PC-3 (cell line): ENCODE measurements around the gene P2RX1. TPM values are rescaled to one million over a fixed set of nuclear protein-coding genes. Genes with fewer than 3 reads are reported as not detected.

Source experiments
- ATAC-seq: fragments of 200-7000 bp; cut with Tn5 transposase; 2 replicates; pipeline ENCODE4 v1.9.1; 2020; ENCODE audit warnings: mild to moderate bottlenecking, moderate library complexity
- BruUV-seq: library from RNA; stranded (reverse); fragments of 400-500 nt; replicated peaks from 2 replicates; lab custom pipeline; 2021; lab: Mats Ljungman, UMichigan
- CTCF ChIA-PET: fragments of 300-600 bp; sonication (Branson Sonifier 250); formaldehyde crosslinking; loops from one replicate; lab custom pipeline; 2022; ENCODE audit warnings: antibody characterized with exemption; lab: Charles Lee
- POLR2A ChIA-PET: fragments of 300-600 bp; sonication (Branson Sonifier 250); formaldehyde crosslinking; loops from one replicate; lab custom pipeline; 2022; ENCODE audit warnings: antibody characterized with exemption; ENCODE audit not compliant: unreplicated experiment; lab: Charles Lee
- DNase-seq: peaks from one replicate; pipeline ENCODE4 v3.0.0-alpha.2; 2015
- H2AFZ ChIP-seq: fragments of 300-600 bp; sonication (generic); 2 replicates; pipeline ENCODE4 v1.6.0; 2016; ENCODE audit warnings: antibody characterized with exemption, low read length
- H3F3A ChIP-seq: fragments of 300-600 bp; sonication (generic); one replicate; pipeline ENCODE4 v1.6.0; 2017; ENCODE audit warnings: antibody characterized with exemption, low read length, control low read depth, mild to moderate bottlenecking; ENCODE audit not compliant: unreplicated experiment
- H3K27ac ChIP-seq: fragments of 300-600 bp; sonication (generic); 2 replicates; pipeline ENCODE4 v1.5.1; 2016; ENCODE audit warnings: mild to moderate bottlenecking, low read length
- H3K27me3 ChIP-seq: fragments of 300-600 bp; sonication (generic); 2 replicates; pipeline ENCODE4 v1.6.1; 2016; ENCODE audit warnings: low read length, mixed read lengths
- H3K36me3 ChIP-seq: fragments of 300-600 bp; sonication (generic); 2 replicates; pipeline ENCODE4 v1.6.1; 2016; ENCODE audit warnings: low read depth, mixed run types, low read length, mixed read lengths
- H3K4me1 ChIP-seq: fragments of 300-600 bp; sonication (generic); 2 replicates; pipeline ENCODE4 v1.5.1; 2016; ENCODE audit warnings: low read length; ENCODE audit not compliant: insufficient read depth
- H3K4me2 ChIP-seq: fragments of 300-600 bp; sonication (generic); 2 replicates; pipeline ENCODE4 v1.6.0; 2016; ENCODE audit warnings: low read length
- H3K4me3 ChIP-seq: fragments of 300-600 bp; sonication (generic); 2 replicates; pipeline ENCODE4 v1.5.1; 2016; ENCODE audit warnings: mild to moderate bottlenecking, low read length, mixed read lengths
- H3K79me2 ChIP-seq: fragments of 300-600 bp; sonication (generic); 2 replicates; pipeline ENCODE4 v1.6.1; 2017; ENCODE audit warnings: low read length, mixed read lengths
- H3K9ac ChIP-seq: fragments of 300-600 bp; sonication (generic); 2 replicates; pipeline ENCODE4 v1.6.0; 2016; ENCODE audit warnings: mild to moderate bottlenecking, low read length
- H3K9me2 ChIP-seq: fragments of 300-600 bp; sonication (generic); replicated peaks from 2 replicates; pipeline ENCODE4 v1.6.1; 2016; ENCODE audit warnings: mixed run types, low read length, mixed read lengths
- H3K9me3 ChIP-seq: fragments of 300-600 bp; sonication (generic); 2 replicates; pipeline ENCODE4 v1.6.1; 2016; ENCODE audit warnings: low read length, mixed read lengths
- H4K20me1 ChIP-seq: fragments of 300-600 bp; sonication (generic); 2 replicates; pipeline ENCODE4 v1.6.1; 2016; ENCODE audit warnings: low read length, mixed read lengths
- EZH2 ChIP-seq: fragments of 300-600 bp; sonication (generic); IDR thresholded peaks from one replicate; pipeline ENCODE4 v1.6.1; 2017; ENCODE audit warnings: antibody characterized with exemption, mild to moderate bottlenecking, low read length; ENCODE audit not compliant: unreplicated experiment
- EZH2phosphoT487 ChIP-seq: fragments of 300-600 bp; sonication (generic); IDR thresholded peaks from 2 replicates; pipeline ENCODE4 v1.6.1; 2018; ENCODE audit warnings: mild to moderate bottlenecking, antibody characterized with exemption, low read length, borderline replicate concordance
- intact Hi-C: fragments of 100-400 bp; cut with micrococcal nuclease; formaldehyde crosslinking; loops from 2 replicates; pipeline ENCODE4 v1.9.0; 2023
- total RNA-seq: library from RNA; depleted of rRNA; stranded (reverse); fragments of >200 nt; gene quantifications from 2 replicates; pipeline ENCODE4 v1.2.3, GENCODE V29; 2014
- TF ChIP-seq, protein P1 (sequence below): fragments of 300-600 bp; sonication (generic); conservative IDR thresholded peaks from 2 replicates; pipeline ENCODE4 v1.5.1; 2017; ENCODE audit warnings: antibody characterized with exemption, low read depth, mild to moderate bottlenecking, low read length

Gene P2RX1
- total RNA-seq, 1 experiment from 2014 or later = not detected

DNA sequence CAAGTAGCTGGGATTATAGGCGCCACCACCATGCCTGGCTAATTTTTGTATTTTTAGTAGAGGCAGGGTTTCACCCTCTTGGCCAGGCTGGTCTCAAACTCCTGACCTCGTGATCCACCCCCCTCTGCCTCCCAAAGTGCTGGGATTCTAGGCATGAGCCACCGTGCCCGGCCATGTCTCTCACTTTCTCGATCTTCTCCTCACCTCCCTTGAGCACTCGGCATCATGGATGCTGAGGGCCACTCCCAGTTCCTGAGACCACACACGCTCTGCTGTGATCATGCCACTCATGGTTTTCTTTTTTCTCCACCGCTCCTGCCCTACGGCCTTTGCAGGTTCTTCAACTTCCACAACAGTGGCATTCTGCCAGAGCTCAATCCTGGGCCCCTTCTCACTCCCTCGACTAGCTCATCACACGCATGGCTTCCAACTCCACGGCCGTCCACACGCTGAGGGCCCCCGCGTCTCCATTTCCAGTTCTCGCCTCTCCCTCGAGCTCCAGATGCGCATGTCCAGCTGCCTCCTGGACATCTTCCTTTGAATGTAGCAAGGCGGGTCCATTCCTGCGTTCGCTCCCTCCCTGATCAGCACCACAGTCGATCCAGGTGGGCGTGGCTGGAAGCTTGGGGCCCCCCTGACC, 64.7 kb downstream of the P2RX1 start:
- Histone ChIP-seq H3K4me2 (no peak overlapping the region), H3K9ac (no peak overlapping the region), H3K4me3 (no peak overlapping the region), H2AFZ (no peak overlapping the region), H3F3A (no peaks in the 10 kb centered on the region), H3K36me3 (no peaks in the 10 kb centered on the region), H3K79me2 (no peaks in the 10 kb centered on the region), H3K9me3 (no peaks in the 10 kb centered on the region), H3K4me1 (no peaks in the 10 kb centered on the region), H3K27me3 (no peaks in the 10 kb centered on the region), H3K9me2 (no peaks in the 10 kb centered on the region), H3K27ac (no peak overlapping the region), H4K20me1 (no peaks in the 10 kb centered on the region)
- intact Hi-C loops = no loop called here
- DNase-seq (no peak), ATAC-seq (no peak)
- ChIA-PET CTCF (no interaction called here), POLR2A (no interaction called here)
- no TSS peak for BruUV-seq
- TF ChIP-seq EZH2phosphoT487 (no peak), EZH2 (no peak)
- TF ChIP-seq, protein P1, sequence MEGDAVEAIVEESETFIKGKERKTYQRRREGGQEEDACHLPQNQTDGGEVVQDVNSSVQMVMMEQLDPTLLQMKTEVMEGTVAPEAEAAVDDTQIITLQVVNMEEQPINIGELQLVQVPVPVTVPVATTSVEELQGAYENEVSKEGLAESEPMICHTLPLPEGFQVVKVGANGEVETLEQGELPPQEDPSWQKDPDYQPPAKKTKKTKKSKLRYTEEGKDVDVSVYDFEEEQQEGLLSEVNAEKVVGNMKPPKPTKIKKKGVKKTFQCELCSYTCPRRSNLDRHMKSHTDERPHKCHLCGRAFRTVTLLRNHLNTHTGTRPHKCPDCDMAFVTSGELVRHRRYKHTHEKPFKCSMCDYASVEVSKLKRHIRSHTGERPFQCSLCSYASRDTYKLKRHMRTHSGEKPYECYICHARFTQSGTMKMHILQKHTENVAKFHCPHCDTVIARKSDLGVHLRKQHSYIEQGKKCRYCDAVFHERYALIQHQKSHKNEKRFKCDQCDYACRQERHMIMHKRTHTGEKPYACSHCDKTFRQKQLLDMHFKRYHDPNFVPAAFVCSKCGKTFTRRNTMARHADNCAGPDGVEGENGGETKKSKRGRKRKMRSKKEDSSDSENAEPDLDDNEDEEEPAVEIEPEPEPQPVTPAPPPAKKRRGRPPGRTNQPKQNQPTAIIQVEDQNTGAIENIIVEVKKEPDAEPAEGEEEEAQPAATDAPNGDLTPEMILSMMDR = no peak

DNA sequence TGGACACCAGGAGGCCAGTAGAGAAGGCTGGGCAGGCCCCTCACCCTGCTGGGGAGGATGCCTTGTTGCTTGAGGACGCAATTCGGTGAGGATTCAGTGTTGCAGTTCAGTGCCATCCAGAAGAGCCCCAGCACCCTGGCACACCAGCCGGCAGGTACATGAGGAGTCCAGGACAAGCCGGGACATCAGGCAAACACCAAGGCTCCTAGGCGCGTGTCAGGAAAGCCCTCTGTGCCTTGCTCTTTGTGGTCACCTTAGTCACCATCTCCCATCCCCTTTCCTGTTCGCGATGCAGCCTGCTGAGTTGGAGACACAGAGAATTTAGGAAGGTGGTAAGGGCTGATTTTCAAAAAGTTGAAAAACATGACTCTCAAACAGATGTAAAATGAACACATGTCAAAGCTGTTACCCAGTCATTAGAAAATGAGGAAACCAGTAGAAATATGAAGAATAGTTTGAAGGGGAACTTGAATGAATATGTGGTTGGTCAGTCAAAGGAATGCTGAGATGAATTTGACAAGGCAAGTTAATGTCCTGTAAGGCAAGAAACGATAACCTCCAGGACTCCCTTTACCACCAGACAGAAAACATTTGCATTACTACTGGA, 67.9 kb downstream of the P2RX1 start:
- Histone ChIP-seq H3K79me2 (peaks cover 27% of the 10 kb centered on the region), H3K4me2 (no peak overlapping the region), H3F3A (no peaks in the 10 kb centered on the region), H3K9ac (no peak overlapping the region), H3K27me3 (no peaks in the 10 kb centered on the region), H3K9me3 (no peaks in the 10 kb centered on the region), H4K20me1 (0 out of 2 replicates have a peak, but pooled peaks cover 4% of the 10 kb centered on the region), H3K9me2 (no peaks in the 10 kb centered on the region), H3K36me3 (no peaks in the 10 kb centered on the region; the same call in 1 of the 2 replicates), H3K4me3 (no peak overlapping the region), H2AFZ (no peak overlapping the region), H3K27ac (no peak overlapping the region), H3K4me1 (no peaks in the 10 kb centered on the region)
- intact Hi-C loops = no loop called here
- ChIA-PET CTCF (no interaction called here), POLR2A (no interaction called here)
- BruUV-seq = no TSS peak
- no peak for ATAC-seq
- DNase-seq = no peak
- TF ChIP-seq EZH2phosphoT487 (no peak), EZH2 (no peak)
- TF ChIP-seq, protein P1 = no peak

DNA sequence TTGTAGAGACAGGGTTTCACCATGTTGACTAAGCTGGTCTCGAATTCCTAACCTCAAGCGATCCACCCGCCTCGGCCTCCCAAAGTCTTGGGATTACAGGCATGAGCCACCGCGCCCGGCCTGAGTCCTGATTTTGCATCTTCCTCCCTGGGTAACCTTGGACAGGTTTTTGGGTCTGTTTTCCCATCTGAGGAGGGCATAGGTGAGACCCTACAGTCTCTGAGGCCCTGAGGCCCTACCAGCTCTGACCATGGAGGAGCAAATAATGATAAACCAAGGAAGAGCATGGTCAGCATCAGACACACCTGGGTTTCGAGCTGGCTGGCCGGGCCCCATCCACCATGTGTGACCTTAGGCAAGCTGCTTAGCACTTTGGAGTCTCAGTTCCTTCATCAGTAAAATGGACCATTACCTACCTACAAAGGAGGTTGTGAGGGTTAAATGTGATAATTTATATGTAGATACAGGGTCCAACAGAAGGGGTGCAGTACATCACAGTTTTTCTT, 69.0 kb downstream of the P2RX1 start:
- H3K9me3 ChIP-seq = no peaks in the 10 kb centered on the region
- ChIA-PET CTCF (no interaction called here), POLR2A (no interaction called here)
- intact Hi-C loops = no loop called here
- H3K79me2 ChIP-seq = peaks cover 29% of the 10 kb centered on the region
- DNase-seq = no peak
- no TSS peak for BruUV-seq
- no peak overlapping the region for H3K4me2 ChIP-seq
- H3K27ac ChIP-seq = no peak overlapping the region
- no peaks in the 10 kb centered on the region for H3K9me2 ChIP-seq
- H3F3A ChIP-seq = no peaks in the 10 kb centered on the region
- ATAC-seq = no peak
- no peak overlapping the region for H3K4me3 ChIP-seq
- TF ChIP-seq, protein P1 = no peak
- no peak overlapping the region for H2AFZ ChIP-seq
- H3K27me3 ChIP-seq = no peaks in the 10 kb centered on the region
- H3K9ac ChIP-seq = no peak overlapping the region
- H3K4me1 ChIP-seq = no peaks in the 10 kb centered on the region
- 0 out of 2 replicates have a peak, but pooled peaks cover 4% of the 10 kb centered on the region for H4K20me1 ChIP-seq
- H3K36me3 ChIP-seq = no peaks in the 10 kb centered on the region; the same call in 1 of the 2 replicates
